ENCODE measurements around the gene PBRM1.

The PBRM1 gene

GRCh38 chr3:52502001-52502400 is 183.7 kb downstream of the PBRM1 start:
- DNase-seq: no peak

GRCh38 chr3:52501046-52501445 is 184.7 kb downstream of the PBRM1 start:
- no peak for DNase-seq

GRCh38 chr3:52498137-52499054 is 187.3 kb downstream of the PBRM1 start:
- DNase-seq: no peak

- no peak for DNase-seq
Observed at GRCh38 chr3:52495777-52496602, 189.7 kb downstream of the PBRM1 start.

Data from NCI-H187 treated with DMSO at 0.1 percent for 48 hours (cell line).